KBM-7 (cell line): ENCODE results near the gene HOXB1.
A peak's percentile ranks its signal among the peaks of the same experiment; 100 is the strongest.

ENCODE experiments used
- DNase-seq: peaks from one replicate; pipeline ENCODE4 v3.0.0-alpha.2; 2015
- in situ Hi-C: fragments of 300-500 bp; cut with MboI; formaldehyde crosslinking; loops from 2 replicates; pipeline ENCODE4 v1.14.3; 2020; ENCODE audit warnings: low sequenced_read_pairs, low pct_unique_long_range_greater_than_20kb, mixed read lengths

HOXB1 gene

DNA sequence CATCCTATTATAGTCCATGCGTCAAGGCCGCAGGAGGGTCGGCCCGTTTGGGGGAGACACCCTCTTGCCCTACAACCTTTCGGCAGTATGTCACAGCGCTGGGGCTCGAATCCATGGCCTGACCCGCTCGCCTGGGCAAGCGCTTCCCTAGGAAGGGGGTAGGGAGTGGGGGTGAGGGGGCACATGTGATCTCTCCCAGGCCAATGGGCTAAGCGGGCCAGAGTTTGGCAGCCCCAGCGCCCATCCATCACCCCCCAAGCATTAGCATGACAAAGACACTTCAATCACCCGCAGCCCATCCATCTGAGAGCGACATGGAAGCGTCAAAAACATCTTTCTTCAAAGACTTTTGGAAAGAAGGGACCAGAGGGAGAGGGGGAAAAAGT lies at the start of gene HOXB1:
Gene HOXB1, minus strand, starts transcription at position 125 of the 386 bp plus-strand sequence. Its CDS starts 107 bp downstream, at position 18.
- no peak for DNase-seq
- in situ Hi-C loops: no loop called here

DNA sequence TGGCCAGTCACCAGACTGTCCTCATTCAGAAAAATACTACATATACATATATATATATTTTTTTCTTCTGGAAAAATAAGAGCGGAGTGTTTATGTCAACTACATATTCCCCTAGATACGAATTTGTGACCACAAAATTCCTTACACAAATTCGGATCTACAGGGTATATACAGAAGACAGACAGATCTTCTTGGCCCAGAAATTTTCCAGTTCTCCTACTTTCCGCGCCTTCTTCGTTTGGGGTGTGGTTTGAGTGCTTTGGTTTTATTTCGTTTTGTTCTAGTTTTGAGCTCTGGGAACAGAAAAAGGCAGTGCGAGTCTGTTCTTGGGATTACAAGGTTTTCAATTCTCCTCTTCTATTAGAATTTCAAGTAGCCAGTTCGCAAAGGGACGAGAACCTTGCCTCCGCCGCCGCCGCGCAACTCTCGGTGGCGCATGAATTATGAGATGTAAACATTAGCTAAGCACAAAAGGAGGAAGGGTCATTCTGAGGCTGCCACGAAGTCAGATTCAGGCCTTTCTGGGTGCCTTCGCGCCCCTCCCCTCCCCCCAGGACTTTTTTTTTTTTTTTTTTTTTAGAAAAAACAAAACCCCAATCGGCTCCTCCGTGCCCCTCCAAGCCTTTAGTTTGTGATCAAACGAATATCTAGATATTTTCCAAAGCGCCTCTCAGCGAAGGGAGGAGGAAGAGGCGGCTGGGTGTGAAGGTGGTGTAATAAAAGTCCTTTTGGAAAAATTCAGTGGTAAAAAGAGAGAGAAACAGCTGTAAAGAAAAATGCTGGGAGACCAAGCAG lies 49.1 kb upstream of the HOXB1 start:
- no peak for DNase-seq

DNA sequence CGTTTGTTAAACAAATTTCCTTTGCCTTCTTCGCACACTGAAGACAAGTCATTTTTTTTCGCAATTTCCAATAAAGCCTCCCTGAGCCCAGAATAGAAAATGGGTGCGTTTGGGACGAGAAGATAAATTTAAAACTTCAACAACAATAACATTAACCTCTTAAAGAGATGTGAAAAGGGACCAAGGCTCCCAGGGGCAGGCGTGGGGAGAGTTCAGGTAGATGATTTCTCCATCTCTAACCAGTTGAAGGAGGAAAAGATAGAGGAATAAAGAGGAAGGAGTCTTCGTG lies 48.6 kb upstream of the HOXB1 start:
- in situ Hi-C loops: no loop called here
- no peak for DNase-seq

More for the DNA sequence above, 49.1 kb upstream of the HOXB1 start:
- in situ Hi-C loops: no loop called here

DNA sequence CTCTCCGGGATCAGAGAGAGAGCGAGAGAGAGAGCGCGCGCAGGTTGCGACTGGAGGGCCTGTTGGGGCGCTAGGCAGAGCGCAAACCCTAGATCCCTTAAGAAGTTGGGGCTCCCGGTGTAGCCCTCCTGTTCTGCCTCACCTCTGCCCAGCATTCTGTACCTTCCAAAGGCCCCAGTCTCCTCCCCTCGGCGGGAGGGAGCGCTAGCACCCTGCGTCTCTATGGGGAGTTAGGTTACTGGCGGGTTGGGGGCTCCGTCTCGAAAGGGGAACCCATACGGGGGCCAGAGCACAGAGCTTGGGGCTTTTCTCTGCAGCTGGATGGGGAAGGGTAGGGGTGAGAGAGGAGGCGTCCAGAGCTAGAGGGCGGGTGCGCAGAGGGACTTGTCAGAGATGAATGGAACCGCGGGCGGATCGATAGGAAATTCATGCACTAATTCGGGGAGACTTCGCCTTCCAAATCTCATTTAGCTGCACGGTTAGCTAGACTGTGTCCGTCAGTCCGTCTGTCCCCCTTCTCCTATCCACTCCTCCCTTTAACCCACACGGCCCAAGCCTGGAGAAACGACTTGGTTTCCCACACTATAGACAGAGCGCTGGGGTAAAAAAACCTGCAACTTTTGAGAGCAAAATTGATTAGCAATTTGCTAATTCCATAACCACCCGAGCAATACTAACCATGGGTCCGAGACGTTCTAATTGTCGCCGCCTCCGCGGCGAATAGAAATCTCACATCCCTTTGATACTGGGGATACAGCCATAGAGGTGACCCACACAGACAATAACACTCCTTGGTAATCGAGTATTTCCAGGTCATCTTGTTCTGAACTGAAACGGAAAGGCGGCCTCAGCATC lies 48.0 kb upstream of the HOXB1 start:
- in situ Hi-C loops: no loop called here
- DNase-seq: peak; percentile 49

DNA sequence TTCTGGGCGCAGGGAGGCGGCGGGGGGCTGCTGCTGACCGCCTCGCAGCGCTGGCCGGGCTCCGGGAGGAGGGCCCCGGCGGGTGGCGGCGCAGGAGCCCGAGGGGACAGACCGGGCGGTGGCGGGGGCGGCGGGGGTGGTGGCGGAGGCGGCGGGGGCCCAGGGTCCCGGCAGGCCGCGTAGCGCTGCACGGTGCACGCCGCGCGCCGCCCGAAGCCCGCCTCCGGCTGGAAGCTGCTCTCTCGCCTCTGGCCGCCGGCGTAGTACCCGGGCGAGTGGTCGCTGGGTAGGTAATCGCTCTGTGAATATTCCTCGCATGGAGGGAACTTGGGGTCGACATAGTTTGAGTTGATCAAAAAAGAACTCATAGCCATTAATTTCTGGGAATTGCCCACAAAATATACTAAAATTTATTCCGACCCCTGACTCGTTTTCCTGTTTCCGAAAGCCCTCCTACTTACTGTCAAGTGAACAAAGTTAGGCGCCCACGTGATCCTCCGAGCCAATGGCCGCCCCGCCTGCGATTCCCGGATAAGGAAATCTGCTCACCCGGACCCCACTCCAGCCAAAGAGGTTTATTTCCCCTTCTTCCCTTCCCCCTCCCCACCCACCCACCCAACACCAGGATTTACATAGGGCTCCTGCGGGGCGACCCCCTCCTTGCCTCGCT lies 47.3 kb upstream of the HOXB1 start, which contains the start of gene HOXB4:
Gene HOXB4, minus strand, starts transcription at position 405 of the 670 bp plus-strand sequence. Its CDS starts 31 bp downstream, at position 374.
- in situ Hi-C loops: no loop called here
- peak; percentile 85 for DNase-seq

DNA sequence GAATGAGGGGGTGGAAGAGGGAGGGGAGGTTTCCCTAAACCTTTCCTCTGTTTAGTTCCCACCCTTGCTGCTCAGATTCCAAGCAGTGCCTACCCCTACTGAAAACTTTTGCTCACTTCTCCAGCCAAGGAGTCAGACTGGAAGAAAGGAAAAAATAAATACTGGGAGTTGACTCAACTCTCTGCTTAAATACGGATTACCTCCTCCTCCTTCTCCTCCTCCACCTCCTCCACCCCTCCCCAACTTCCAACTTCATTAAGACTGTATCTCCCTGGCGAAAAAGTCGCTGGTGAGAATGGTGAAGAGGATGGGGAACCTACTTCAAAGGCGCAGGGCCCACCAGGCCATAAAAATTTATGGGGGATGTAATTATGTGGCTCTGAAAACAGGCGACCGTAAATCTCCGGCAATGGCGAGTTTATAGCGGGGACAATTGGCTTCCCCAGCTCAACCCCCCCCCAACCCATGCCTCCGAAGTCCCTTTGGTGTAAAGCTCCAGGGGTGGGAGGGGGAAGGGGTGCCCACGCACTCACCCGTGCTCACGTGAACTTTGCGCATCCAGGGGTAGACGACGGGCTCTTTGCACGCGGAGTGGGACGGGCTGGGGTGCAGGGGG lies 46.6 kb upstream of the HOXB1 start:
- in situ Hi-C loops: no loop called here
- peak; percentile 48 for DNase-seq

DNA sequence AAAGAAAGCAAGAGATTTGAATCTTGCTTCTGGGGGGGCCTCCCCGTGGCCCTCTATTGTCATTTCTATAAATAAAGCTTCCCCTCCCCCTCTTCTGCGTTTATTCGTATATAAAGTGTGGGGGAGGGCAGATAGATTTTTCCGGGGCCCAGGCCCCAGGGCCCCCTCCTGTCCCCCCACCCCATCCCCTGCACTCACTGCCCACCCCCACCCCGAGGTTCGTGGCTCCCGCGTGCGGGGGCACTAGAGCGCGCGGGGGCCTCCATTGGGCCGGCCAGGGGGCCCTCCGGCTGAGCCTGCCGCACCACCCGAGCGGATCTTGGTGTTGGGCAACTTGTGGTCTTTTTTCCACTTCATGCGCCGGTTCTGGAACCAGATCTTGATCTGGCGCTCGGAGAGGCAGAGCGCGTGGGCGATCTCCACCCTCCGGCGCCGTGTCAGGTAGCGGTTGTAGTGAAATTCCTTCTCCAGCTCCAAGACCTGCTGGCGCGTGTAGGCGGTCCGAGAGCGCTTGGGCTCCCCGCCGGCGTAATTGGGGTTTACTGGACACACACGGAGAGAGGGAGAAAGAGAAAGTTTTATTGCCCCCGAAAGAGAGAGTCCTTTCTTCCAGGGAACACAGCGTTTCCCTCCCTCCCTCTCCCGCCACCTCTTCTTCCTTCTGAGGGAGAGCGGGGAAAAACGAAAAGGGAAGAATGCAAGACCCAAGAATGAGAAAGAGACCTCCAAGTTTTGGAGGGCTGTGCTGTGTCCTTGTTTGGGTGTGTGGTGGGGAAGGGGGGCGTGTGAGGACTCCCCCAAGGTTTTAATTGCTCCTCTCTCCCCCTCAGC lies 45.9 kb upstream of the HOXB1 start:
- in situ Hi-C loops: no loop called here
- peak; percentile 50 for DNase-seq

DNA sequence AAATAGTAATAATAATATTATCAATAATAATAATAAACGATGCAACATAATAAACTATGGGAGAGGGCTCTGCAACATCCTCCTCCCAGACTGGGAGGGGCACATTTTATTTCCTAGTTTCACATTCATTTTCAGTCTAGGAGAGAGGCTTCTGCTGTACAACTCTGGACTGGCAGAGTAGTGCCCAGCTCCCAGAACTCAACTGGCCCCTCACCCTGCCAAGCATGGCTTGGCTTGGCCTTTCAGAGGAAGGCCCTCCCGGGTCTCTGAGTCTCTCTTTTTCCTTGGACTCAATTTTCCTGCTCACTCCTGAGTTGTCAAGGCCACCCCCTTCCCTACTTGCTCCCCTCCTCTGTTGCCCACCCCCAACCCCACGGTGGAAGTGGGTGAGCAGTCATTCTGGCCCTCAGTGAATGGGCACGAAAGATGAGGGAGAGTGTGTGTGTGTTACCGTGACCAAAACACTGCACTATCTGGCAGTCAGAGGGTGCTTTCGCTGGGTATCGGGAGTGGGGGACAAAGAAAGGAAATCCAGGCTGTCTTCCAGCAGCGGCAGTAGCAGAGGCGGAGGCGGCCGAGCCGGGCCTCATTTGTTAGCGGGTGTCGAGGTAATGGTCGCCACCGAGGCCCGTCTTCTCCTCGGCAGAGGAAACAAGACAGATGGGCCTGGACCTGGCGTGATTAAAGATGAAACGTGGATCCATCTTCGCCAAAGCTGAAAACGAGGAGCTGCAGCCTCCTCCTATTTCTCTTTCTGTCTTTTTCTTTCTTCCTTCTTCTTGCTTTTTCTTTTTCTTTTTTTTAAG lies 45.1 kb upstream of the HOXB1 start:
- no peak for DNase-seq
- in situ Hi-C loops: no loop called here

DNA sequence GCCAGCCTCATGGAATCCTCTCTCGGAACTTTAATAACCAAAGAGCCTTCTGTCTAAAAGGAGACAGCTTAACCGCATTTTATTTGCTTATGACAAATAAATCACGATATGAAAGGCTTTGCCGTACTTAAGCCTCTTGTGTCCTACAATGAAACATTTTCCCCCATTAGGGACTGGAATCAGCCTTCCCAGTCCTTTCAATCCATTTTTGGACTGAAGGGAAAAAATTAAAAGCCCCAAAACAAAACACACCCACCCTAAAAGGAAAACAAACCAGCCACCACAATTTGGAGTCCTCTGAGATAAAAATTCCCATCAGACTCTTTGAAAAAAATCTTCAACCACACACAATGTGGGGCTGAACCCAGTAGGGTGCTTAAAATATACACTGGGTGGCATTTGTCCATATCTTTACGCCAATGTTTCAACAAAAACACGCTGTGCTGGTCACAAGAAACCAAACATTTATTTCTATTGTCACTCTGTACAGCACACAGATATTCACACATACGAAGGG lies 44.3 kb upstream of the HOXB1 start:
- in situ Hi-C loops: no loop called here
- DNase-seq: no peak

DNA sequence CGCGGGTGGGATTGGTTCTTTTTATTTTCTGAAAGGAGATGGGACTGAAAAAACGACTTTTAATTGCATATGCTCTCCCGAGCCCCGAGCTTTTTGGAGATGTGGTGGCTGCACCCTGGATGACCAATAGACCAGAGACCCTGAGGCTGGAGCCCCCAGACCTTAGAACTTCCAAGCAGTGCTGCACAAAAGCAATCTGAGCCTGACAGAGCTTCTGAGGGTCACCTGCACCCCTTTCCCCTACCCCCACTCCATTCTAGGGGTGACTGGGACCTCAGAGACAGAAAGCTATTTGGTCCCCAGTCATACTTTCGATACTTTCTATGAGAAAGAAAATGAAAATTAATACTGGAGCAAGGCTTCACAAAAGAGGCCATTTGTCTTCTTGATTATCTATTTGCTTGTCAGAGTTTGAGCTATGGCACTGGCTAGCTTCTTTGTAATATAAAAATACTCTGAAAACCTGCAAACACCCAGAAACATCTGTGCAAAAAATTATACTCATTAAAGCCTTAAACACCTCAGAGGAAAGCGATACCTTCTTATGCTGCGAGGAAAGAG lies 43.8 kb upstream of the HOXB1 start:
- DNase-seq: no peak
- in situ Hi-C loops: no loop called here

DNA sequence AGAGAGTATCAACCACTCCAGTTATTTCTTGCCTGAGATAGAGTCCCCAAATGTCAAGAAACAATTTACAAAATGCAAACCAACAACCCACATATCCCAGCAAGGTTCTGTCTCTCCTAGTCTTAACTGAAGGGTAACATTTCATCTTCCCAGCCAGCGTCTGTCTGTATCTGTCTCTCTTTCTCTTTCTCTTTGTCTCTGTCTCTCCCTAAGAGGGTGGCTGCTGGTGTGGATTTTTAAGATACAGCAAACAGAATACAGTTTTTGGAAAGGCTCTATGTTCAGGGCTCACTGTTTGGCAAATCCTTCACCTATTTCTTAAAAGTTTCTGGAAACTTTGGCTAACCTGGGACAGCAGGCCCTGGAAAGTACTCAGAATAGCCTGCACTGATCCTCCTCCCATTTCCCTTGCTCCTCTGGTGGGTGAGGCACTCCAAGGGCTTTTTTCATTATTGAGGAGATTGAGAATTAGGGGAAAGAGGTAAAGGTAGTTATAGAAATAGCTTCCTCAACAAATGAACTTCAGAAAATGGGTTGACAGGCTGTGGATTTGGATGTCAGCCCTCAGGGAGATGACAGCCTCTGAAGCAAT lies 41.1 kb upstream of the HOXB1 start:
- DNase-seq: no peak
- in situ Hi-C loops: no loop called here

DNA sequence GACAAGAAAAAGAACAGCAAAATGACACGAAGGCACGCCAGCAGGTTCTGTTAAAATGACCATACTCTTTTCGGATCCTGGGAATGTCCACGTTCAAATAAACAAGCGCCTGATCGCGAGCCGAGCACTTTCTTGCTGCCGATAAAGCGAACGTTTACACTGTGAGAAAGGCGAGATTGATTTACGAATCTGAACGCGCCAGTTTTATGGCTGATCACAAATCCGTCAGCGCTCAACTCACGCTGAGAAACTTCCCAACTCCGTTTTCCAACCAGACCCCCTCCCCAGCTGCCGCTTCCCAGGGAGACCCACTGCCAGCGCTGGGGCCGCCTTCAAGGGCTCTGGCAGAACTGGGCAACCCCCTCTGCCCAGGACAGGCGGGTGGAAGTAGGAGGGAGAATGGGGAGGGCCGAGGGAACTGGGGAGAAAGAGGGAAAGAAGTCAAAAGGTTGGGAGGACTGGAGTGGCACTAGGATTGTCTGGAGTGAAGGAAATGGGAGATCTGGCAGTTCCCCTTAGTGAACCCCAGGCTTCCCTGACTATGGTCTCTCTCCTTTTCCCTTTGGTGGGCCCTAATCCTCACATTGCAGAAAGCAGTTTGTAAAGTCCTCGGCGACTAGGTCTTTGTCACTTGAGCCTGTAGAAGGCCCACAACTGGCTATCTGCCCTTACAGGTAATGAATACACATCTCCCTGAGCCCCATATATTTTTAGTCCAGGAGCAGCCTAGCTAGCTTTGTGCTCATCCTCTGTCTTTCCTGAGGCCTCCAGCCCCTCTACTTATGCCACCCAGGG lies 40.4 kb upstream of the HOXB1 start:
- in situ Hi-C loops: no loop called here
- no peak for DNase-seq

DNA sequence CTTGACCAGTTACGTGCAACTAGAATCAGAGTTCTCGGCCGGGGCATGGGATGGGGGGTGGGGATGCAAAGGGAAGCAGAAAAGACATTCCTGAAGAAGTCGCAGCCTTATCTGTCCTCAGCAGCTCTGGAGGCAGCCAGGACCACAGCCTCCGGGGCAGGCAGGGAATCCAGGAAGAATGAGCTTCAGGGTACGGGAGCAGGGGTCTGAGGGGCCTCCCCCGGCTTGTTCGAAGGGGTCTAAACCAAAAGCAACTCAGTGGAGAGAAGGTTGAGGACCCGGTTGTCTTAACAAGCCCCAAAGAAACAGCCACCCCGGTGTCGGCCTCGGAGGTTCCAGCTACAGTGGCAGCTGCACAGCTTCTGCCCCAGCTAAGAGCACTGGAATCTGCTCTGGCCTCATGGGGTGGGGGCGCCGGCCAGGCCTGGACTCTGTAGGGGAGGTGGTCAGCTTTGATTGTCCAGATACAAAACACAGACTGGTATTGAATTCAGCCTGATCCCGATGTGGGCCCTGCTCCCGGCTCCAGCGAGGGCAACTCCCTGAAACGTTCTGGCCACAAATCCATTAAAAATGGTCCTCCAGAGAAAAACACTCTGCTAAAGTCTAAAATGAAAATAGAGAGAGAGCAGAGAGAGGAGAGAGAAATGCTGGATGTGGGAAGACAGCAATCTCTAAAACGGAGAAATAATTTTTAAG lies 39.7 kb upstream of the HOXB1 start:
- in situ Hi-C loops: no loop called here
- DNase-seq: no peak

DNA sequence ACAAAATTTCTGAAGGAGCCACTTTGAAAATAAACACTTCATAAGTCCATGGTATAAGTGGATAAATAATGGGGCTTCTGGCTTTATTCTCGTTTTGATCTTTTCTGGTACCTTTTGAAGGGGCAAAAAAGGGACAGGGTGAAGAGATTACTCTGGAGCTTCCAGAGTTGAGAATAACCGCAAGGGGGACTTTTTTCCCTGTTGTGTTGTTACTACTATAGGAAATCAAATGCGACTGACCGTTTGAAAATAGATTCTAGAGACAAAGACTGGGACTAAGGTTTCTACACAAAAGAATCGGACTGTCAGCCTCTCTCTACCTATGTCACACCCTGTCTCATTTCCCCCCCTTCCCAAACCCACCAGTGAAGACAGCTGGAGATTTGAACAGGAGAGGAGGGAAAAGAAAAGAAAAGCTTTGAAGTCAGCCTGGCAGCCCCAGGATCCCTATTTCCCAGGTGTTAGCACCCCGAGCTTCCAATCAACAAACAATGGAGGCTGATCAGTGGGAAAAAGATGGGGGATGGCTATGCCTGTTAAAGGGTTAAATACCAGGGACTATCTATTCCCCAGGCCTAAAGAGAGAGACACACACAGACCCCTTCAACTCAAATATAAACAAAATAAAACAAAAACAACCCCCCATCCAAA lies 39.0 kb upstream of the HOXB1 start:
- in situ Hi-C loops: no loop called here
- DNase-seq: no peak

DNA sequence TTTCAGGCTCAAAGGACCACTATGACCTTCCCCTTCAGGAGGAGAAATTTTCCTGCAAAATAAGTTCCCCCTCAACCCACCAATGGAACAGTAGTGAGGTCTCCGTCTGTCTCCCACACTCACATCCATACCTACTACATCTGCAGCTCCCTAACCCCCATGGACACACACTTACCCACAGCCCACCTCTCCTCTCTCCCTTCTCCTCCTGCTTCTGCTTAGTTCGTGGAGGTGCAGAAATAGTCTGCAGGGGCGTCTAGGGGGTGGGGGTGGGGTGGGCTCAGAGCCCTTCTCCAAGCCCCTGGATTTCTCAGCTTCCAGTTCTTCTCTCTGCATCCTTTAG lies 38.4 kb upstream of the HOXB1 start:
- DNase-seq: no peak
- in situ Hi-C loops: no loop called here
